Effector memory CD4-positive, alpha-beta T cell (primary cell): Measurements from ENCODE around the gene FAM53A.
"Not testable (repeated sequence)": the region's sequence is repeated elsewhere in the genome, so short reads cannot be mapped to it uniquely, and the experiment has no call there.

Source experiments
- DNase-seq, 3 donors: peaks; one replicate each; pipeline ENCODE4 v3.0.0-alpha.2; 2020
- H3K27ac ChIP-seq: 2 replicates; pipeline ENCODE4 v1.7.0; 2013; ENCODE audit warnings: mild to moderate bottlenecking, low read length, moderate library complexity; ENCODE audit not compliant: insufficient read depth, poor library complexity, severe bottlenecking
- H3K27me3 ChIP-seq: replicated peaks from 2 replicates; pipeline ENCODE4 v1.7.0; 2013; ENCODE audit warnings: mild to moderate bottlenecking, low read length; ENCODE audit not compliant: insufficient read depth, control insufficient read depth, poor library complexity, severe bottlenecking
- H3K36me3 ChIP-seq: 2 replicates; pipeline ENCODE4 v1.7.0; 2013; ENCODE audit warnings: mild to moderate bottlenecking, low read length, moderate library complexity; ENCODE audit not compliant: control insufficient read depth, insufficient read depth
- H3K4me1 ChIP-seq: 2 replicates; pipeline ENCODE4 v1.7.0; 2013; ENCODE audit warnings: low read length, mild to moderate bottlenecking; ENCODE audit not compliant: control insufficient read depth, insufficient read depth, poor library complexity, severe bottlenecking
- H3K4me3 ChIP-seq: 2 replicates; pipeline ENCODE4 v1.7.0; 2013; ENCODE audit warnings: low read length, low read depth, mild to moderate bottlenecking; ENCODE audit not compliant: insufficient read depth, poor library complexity, severe bottlenecking
- H3K9me3 ChIP-seq: 2 replicates; pipeline ENCODE4 v1.7.0; 2013; ENCODE audit warnings: mild to moderate bottlenecking, low read length, moderate library complexity; ENCODE audit not compliant: control insufficient read depth

The FAM53A gene

GRCh38 chr4:1706358-1706757 is 22.2 kb upstream of the FAM53A start:
- Histone ChIP-seq H3K4me1 (peaks cover 11% of the 10 kb centered on the region), H3K36me3 (peaks cover 37% of the 10 kb centered on the region)

GRCh38 chr4:1705732-1706131 is 21.6 kb upstream of the FAM53A start:
- Histone ChIP-seq H3K9me3 (no peaks in the 10 kb centered on the region), H3K36me3 (peaks cover 37% of the 10 kb centered on the region), H3K4me1 (peaks cover 9% of the 10 kb centered on the region), H3K4me3 (no peak overlapping the region), H3K27me3 (no peaks in the 10 kb centered on the region), H3K27ac (no peak overlapping the region)
- DNase-seq = no peak

More at GRCh38 chr4:1706358-1706757, 22.2 kb upstream of the FAM53A start:
- no peaks in the 10 kb centered on the region for H3K27me3 ChIP-seq
- no peak overlapping the region for H3K4me3 ChIP-seq
- H3K27ac ChIP-seq = no peak overlapping the region
- no peaks in the 10 kb centered on the region for H3K9me3 ChIP-seq
- DNase-seq = no peak

DNA sequence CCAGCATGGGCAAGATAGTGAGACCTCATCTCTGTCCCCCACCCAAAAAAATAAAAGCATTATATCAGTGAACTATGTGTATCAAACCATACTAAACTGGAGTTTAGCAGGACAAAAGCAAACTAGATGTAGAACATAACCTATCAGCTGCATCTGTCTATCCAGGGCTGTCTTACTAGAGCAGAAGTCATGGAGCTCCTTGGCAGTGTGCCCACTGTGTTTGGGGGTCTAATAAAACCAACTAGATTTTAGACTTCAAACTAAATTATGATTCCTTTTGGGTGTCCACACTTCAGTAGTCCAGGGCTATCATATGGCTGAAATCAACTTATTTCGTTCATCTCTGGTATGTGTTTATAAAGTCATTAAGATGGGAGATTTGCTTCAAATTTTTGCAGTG is 19.8 kb upstream of the FAM53A start:
- DNase-seq = no peak
- no peaks in the 10 kb centered on the region for H3K27me3 ChIP-seq
- H3K4me1 ChIP-seq = no peaks in the 10 kb centered on the region
- H3K36me3 ChIP-seq = peaks cover 53% of the 10 kb centered on the region
- no peak overlapping the region for H3K27ac ChIP-seq
- no peaks in the 10 kb centered on the region for H3K9me3 ChIP-seq
- no peak overlapping the region for H3K4me3 ChIP-seq

DNA sequence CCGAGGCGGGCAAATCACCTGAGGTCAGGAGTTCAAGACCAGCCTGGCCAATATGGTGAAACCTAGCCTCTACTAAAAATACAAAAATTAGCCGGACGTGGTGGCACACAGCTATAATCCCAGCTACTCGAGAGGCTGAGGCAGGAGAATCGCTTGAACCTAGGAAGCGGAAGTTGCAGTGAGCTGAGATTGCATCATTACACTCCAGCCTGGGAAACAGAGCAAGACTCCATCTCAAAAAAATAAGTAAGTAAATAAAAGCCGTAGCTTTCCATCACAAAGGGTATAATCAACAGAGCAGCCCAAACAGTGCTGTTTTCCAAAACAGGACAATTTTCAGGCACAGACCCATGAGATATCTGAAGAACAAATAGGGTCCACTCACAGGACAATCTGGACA is 17.6 kb upstream of the FAM53A start:
- H3K9me3 ChIP-seq, H3K4me1 ChIP-seq, H3K27me3 ChIP-seq, H3K27ac ChIP-seq, H3K4me3 ChIP-seq, DNase-seq: not testable (repeated sequence)
- peaks cover 63% of the 10 kb centered on the region for H3K36me3 ChIP-seq

GRCh38 chr4:1695913-1696312 is 11.8 kb upstream of the FAM53A start:
- Histone ChIP-seq H3K4me1 (no peaks in the 10 kb centered on the region), H3K9me3 (no peaks in the 10 kb centered on the region), H3K27ac (no peak overlapping the region), H3K4me3 (no peak overlapping the region), H3K27me3 (no peaks in the 10 kb centered on the region), H3K36me3 (peaks cover 77% of the 10 kb centered on the region)
- DNase-seq = no peak

- H3K4me1 ChIP-seq = no peaks in the 10 kb centered on the region
- H3K4me3 ChIP-seq = no peak overlapping the region
- peak; percentile 54 to 65 (median 55) for DNase-seq
- H3K27ac ChIP-seq = no peak overlapping the region
- no peaks in the 10 kb centered on the region for H3K27me3 ChIP-seq
- H3K36me3 ChIP-seq = peaks cover 59% of the 10 kb centered on the region
- no peaks in the 10 kb centered on the region for H3K9me3 ChIP-seq
Observed at GRCh38 chr4:1693131-1693896, 9.2 kb upstream of the FAM53A start.

- no peak overlapping the region for H3K27ac ChIP-seq
- DNase-seq = no peak
- no peaks in the 10 kb centered on the region for H3K4me1 ChIP-seq
- no peaks in the 10 kb centered on the region for H3K9me3 ChIP-seq
- no peaks in the 10 kb centered on the region for H3K27me3 ChIP-seq
- peaks cover 53% of the 10 kb centered on the region for H3K36me3 ChIP-seq
- H3K4me3 ChIP-seq = no peak overlapping the region
Observed at GRCh38 chr4:1691737-1692373, 7.7 kb upstream of the FAM53A start.

- DNase-seq = no peak
- Histone ChIP-seq H3K36me3 (peaks cover 44% of the 10 kb centered on the region), H3K27me3 (no peaks in the 10 kb centered on the region), H3K27ac (no peak overlapping the region), H3K4me1 (no peaks in the 10 kb centered on the region), H3K9me3 (no peaks in the 10 kb centered on the region), H3K4me3 (no peak overlapping the region)
Observed at GRCh38 chr4:1690698-1691097, 6.6 kb upstream of the FAM53A start.

DNA sequence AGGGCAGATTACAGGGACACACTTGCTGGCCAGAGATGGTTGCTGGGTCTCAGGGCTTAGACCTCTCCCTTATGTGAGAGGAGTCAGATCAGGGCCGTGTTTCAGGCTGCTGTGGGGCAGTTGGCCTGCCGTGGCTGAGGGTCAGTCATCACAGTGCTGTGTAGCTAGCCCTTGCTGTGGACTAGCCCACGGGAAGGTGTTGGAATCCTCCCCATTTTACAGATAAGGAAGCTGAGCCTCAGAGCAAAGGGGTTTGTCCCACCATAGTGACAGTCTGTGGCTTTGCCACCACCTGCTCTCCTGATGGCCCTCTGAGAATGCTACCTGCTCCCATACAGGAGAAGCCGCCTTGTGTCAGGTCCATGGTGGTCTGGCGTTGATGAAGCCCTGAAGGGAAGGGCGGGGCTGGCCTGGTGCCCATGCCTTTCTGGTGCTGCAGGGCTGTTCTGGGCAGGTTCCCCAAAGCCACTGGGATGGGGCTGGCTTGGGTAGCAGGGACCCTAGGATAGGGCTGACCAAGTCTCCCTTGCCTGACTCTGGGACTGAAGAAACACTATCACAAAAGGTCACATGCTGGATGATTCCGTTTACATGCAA is 2.4 kb upstream of the FAM53A start:
- H3K27me3 ChIP-seq = no peaks in the 10 kb centered on the region
- peaks cover 8% of the 10 kb centered on the region for H3K36me3 ChIP-seq
- no peak overlapping the region for H3K4me3 ChIP-seq
- H3K4me1 ChIP-seq = peaks cover 4% of the 10 kb centered on the region
- no peak for DNase-seq
- no peaks in the 10 kb centered on the region for H3K9me3 ChIP-seq
- no peak overlapping the region for H3K27ac ChIP-seq
